Stimulated activated CD4-positive, alpha-beta T cell treated with anti-CD3 and anti-CD28 coated beads, TNF-alpha, amount 100 ng/mL, for 1 hour (primary cell): Measurements from ENCODE around the gene YIPF7.
A peak's percentile ranks its signal among the peaks of the same experiment; 100 is the strongest.

Experiments used
- DNase-seq, 3 donors: peaks; one replicate each; pipeline ENCODE4 v3.0.0-alpha.2; 2020; ENCODE audit warnings: low read depth in 3 of 3, low spot score in 1 of 3

Gene YIPF7

DNA sequence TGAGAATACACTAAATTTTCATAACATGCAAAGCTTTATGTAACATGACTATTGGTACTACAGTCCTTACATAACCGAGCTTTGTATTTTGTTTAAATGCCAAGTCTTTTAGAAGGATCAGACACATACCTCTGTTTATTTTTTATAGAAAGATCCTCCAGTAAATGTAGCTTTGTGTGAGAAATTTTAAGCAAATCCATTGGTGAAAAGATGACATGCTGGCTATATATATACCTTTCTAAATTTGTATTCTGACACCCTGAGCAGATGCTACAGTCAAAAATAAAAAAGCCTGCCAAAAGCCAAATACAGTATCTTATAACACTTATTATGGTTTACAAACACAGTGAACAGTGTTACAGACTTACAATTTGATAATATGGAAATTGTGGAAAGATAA, at the start of gene YIPF7:
Gene YIPF7 (minus strand): TSS at position 201 of the 400 bp plus-strand sequence. CDS start 1,525 bp downstream, outside the sequence.
- DNase-seq = no peak

DNA sequence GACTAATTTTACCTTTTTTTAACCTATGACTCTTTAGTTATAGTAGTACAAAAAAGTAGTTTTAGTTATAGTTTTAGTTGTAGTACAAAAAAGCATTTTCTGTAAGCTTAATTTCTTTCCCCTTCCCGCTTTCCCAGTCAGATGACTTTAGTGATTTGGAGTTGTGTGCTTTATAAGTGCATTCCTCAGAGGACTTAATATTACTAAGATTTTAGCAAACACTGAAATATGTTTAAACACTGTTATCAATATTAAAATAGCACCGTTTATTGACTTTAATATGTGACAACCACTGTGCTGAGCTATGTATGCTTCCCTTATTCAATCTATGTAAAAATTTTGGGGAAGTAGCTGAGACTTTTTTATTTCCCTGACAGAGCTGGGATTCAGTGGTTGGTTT, 49.6 kb upstream of the YIPF7 start:
- no peak for DNase-seq

DNA sequence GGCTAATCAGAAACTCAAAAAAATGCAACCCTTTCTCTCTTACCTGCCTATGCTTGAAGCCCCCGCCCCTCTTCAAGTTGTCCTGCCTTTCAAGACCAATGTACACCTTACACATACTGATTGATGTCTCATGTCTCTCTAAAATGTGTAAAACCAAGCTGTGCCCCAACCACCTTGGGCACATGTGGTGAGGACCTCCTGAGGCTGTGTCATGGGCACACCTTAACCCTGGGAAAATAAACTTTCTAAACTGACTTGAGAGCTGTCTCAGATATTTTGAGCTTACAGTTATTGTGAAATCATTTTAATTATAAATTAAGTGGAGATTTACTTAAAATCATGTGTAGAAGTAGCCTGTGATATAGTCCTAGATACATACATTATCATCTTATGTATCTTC, 49.0 kb upstream of the YIPF7 start:
- no peak for DNase-seq

DNA sequence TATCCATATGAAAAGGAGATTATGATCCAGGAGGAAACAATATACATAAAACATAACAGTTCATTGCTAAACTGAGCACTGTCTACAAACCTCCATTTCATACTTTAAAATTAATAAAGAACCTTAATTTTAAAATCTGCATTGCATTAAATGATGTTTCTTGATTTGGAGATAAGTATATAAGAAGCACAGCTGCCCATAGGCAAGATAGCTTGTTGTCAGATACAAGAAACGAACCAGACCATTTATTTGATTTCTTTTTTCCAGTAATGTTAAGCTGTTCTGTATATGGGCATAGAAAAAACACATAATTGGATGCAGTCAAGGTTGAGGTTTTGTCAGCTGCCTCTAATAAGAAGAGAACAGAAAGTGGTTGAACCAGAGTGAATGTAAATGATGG, 33.2 kb upstream of the YIPF7 start:
- DNase-seq = no peak

DNA sequence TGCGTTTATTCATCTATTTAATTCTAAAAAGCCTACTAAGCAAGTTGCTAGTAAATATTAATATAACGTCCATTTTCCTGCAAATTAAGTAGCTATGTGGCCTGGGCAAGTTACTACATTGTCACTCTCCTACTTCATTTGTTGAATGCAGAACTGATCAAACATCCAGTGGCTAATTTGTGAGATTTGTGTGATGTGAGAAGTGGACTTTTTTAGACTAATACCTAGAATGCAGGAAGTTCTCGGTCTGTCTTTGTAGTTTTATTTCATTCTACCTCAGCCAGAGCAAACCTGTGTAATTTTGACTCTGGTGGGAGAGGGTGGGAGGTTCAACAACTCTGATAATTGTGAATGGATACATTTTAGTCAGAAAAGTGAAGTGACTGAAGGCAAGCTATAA, 27.6 kb upstream of the YIPF7 start:
- DNase-seq = no peak

DNA sequence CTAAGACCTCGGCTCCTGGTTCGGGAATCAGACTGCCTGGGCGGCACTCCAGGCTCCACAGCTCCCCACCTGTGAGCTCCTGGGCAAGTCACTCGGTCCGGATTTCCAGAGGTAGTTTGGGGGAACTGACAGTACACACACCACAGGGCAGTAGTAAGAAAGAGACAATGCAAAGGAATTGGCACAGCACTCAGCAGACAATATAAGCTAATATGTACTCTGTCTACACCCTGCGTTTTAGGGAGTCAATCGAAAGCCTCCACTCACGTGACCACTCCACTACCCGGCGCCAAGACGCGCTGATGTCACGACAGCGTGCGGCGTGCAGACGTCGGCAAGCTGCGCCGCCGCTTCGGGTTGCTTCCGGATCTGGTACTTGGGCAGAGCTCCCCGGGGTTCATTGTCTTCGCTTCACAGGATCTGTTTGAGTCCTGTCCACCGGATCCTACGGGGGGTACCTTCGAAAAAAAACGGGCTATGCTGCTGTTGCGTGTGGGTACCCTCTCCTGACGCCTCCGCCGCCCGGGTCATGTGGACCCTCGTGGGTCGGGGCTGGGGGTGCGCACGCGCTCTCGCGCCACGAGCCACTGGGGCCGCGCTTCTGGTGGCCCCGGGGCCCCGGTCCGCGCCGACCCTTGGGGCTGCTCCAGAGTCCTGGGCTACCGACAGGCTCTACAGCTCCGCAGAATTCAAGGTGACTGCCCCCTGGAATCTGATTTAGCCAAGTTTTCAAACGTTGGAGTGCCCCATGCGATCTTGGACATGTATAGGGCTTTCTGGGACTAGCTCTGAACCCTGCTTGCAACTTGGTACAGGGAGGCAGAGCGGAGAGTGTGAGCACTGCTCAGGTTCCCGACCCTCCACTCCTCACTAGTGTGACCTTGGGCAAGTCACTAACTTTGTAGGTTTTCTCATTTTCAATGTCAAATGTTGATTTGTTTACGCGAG, 26.9 kb upstream of the YIPF7 start, which contains the start of gene GUF1:
Gene GUF1 (plus strand): TSS at position 327 of the 948 bp plus-strand sequence. CDS start 203 bp downstream, at position 530.
- DNase-seq = peak; percentile 59 to 73 (median 70)

DNA sequence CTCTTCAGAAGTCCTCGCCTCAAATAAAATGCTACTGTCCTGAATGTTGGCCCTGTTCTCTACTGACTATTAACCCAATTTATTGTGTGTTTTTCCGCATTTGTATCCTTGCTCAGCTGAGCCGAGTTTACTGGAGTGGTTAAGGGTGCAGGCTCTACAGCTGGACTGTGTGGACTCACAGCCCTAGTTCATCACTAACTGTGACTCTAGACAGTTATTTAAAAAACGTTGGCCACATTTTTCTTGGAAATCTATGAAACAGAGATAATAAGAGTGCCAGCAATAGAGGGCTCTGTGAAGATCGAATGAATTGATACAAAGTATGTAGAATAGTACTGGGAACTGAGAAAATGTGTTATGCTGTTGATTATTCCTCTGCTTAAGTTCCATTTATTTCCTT, 23.9 kb upstream of the YIPF7 start:
- no peak for DNase-seq

DNA sequence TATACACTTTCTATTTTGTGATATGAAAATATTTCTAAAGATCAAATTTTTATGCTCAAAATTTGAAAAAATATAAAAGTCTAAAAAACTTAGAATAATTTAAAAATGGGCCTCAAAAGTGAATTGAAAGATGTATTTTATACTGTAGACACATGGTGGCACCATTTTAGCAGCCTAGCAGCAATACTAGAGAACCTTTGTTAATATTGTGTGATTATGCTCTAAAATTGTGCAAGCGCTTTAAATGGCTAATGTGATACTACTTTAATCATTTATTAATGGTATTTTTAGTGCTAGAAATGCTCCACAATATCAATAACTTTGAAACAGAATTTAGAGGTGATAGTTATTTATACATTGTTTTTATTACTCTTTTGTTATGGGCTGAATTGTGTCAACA, 23.0 kb upstream of the YIPF7 start:
- DNase-seq = no peak

DNA sequence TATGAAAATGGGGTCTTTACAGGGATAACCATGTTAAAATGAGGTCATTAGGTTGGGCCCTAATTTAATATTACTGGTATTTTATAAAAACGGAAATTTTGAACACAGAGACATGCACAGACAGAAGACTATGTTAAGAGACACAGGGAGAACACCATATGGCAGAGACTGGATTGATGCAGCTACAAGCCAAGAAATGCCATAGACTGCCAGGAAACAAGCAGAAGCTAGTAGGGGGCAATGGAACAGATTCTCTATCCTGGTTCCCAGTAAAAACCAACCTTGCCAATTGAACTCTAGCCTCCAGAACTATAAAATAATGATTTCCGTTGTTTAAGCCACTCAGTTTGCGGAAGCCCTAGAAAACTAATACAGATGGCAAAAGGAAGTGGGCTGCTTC, 20.2 kb upstream of the YIPF7 start:
- no peak for DNase-seq

DNA sequence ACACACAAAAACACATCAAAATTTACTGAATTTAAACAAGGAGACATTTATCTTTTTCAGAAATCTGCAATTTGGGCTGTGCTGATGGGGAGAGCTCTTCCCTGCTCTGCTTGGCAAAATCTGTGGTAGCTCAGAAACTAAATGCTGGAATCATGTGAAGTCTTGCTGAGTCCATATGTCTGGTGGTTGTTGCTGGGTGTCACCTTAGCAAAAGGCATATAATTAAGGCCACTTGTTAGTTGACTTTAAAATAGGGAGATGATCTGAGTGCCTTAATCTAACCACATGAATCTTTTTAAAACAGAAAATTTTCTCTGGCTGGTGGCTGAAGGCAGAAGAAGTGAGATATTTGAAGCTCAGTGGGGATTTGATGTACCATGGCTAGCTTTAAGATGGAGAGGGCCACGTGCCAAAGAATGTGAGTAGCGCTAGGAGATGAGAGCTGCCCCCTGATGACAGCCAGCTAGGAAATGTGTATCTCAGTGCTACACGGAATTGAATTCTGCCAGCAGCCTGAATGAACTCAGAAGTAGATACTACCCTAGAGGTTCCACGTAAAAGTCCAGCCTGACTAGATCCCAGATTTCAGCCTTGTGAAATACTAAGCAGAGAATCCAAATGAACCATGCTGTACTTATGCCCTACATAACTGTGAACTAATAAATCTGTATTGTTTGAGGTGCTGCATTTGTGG, 19.2 kb upstream of the YIPF7 start:
- no peak for DNase-seq

DNA sequence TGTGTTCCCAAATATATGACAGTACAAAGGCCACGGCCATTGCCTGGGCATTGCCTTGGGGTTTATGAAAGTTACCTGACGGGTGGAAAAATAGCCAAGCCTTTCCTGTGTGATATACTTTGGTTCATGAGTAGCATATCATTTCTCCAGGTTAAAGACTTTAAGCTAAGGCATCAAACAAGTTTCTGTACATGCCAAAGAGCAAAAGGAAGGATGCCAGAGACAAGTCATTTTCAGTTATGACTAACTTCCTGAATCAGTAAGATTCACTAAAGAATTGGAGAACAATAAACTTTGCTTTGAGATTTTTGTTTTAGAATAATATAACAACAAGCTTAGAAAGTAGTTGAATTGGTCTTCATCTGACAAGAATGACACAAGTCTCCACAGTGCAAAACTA, 17.1 kb upstream of the YIPF7 start:
- DNase-seq = no peak

DNA sequence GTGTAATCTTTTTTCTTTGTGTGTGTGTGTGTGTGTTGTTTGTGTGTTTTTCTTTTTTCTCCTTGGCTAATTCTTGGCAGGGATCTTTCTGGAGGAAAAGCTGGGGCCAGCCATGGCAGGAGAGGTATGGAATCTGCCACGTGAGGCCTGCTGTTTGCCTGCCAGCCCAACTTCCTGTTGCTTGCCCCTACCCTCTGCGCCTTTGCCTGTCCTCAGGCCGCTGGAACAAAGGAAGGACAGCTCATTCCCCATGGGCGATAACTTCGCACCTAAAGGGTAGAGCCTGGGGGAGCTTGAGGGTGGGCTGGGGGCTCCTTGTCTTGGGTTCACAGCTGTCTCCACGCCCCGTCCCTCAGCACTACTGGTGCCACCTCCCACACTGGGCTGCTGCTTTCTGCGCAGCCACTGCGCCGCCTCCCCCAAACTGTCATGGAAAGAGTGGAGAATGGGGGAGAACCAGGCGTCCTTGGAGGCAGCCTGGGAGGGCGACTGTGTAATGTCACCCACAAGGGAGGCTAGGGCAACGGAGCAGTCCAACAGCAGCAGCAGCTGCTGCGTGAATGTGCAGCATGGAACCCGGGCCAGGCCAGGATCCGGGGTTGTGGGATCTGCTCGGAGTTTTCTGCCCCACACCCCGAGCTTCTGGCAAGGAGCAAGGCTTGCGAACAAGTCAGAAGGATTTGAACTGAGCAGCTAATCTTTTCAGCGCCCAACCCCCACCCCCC, 12.3 kb upstream of the YIPF7 start:
- DNase-seq = no peak

DNA sequence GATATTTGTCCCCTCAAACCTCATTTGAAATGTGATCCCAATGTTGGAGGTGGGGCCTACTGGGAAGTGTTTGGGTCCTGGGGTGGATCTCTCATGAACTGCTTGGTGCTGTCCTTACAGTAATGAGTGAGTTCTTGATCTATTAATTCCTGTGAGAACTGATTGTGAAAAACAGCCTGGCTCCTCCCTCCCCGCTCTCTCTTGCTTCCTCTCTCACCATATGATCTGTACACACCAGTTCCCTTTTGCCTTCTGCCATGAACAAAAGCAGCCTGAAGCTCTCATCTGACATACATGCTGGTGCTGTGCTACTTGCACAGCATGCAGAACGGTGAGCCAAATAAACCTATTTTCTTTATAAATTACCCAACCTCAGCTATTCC, 11.2 kb upstream of the YIPF7 start:
- DNase-seq = no peak

DNA sequence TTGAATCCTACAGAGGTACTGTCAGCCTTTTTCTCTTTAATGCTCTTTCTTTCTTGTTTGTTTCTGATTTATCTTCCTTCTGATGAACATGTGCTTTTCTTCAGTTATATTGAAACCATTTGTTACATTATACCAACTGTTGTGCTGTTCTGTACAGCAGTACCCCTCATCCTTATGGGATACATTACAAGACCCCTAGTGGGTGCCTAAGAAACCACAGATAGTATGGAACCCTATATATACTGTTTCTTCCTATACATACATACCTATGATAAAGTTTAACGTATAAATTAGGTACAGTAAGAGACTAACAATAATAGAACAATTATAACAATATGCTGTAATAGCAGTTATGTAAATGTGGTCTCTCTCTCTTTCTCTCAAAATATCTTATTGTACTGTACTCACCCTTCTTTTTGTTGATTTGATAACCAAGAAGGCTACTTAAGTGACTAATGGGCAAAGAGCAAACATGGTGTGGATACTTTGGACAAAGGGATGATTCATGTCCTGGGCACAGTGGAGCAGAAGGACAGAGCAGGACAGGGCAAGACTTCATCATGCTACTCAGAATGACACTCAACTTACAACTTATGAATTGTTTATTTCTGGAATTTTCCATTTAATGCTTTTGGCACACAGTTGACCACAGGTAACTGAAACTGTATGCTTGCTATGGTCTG, 10.7 kb upstream of the YIPF7 start:
- DNase-seq = no peak

DNA sequence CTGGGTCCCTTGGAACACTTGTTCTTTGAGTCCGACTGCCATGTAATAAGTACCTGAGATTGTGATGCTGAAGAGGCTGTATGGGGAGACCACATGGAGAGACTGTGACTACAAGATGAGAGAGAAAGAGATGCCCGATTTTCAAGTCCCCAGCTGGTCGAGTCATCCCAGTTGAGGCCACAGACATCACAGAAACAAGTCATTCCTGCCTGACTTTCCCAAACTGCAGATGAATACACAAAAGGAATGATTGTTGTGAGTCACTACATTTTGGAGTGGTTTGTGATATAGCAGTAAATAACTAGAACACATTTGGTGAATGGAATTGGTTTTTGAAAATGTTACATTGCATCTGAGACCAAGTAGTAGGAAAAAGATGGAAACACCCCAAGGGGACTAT, 9.0 kb upstream of the YIPF7 start:
- no peak for DNase-seq

DNA sequence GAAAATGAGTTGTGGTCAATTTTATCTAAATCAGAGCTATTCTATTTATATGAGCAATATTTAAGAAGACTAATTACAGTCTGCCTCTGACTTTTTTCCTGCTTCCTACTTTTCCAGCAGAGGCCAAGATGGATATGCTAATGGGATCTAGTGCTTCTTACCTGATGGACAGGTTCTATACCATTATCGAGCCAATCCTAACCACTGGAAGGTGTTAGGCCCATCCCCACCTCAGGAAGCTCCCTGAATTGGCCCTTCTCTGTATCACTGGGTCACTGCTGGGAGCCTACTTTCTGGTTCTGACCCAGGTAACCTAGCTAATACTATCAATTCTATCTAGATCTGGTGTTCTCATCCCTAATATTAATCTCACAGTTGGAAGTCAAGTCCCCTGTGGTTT, 577 bp upstream of the YIPF7 start:
- DNase-seq = no peak

DNA sequence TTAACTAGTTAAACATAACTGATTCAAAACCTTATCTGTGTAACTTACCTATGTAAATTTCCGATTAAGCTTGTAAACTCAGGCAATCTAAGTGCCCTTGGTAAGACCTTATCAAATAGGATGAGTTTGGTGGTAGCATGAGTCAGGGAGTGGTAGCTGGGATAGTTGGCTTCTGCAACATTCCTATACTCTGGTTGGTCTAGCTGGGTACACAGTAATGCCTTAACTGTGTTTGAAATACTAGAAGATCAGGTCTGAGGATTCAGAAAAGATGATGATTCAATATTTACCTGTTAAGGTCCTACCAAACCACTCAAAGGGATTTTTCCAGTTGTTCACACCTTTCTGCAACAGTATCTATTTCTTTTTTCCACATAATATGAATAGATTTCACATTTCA, 5.3 kb downstream of the YIPF7 start:
- no peak for DNase-seq

DNA sequence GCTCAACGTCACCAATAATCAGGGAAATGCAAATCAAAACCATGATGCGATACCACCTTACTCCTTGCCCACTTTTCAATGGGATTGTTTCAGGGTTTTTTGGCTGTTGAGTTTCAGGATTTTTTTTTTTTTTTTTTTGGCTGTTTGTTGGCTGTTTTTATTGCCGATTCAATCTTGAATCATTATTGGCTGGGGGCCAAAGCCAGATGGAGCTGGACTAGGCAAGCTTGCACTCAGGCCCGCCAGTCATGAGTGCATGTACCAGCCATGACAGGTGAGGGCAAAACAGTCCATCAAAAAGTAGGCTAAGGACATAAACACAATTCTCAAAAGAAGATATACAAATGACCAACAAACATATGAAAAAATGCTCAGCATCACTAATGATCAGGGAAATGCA, 13.3 kb downstream of the YIPF7 start:
- DNase-seq = no peak

DNA sequence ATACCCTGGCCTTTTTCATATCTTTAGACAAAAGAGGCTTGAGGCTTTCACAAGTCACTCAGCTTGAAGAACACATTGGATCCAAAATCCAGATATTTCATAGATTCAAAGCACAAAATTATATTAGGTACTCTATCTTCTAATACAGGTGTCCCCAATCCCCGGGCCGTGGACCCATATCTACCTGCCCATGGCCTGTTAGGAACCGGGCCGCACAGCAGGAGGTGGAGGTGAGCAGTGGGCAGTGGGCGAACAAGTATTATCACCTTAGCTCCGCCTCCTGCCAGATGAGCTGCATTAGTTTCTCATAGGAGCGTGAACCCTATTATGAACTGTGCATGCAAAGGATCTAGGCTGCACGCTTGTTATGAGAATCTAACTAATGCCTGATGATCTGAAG, 18.7 kb downstream of the YIPF7 start:
- no peak for DNase-seq

DNA sequence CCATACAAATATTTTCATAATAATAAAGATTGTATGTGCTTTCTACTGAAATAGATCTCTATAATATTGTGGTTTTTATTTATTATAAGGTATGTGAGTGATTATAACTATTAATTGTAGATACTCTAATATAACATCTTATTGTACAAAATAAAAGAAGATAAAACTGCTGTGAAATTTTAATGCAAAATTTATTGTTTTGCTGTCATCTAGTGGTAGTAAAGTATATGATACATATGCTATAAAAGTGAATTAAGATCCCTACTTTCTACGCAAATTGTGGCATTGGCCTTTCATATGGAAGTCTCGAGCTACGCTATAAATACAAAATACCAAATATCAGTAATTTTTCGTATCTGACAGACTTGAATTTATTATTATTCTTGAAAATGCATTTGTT, 19.3 kb downstream of the YIPF7 start:
- no peak for DNase-seq

DNA sequence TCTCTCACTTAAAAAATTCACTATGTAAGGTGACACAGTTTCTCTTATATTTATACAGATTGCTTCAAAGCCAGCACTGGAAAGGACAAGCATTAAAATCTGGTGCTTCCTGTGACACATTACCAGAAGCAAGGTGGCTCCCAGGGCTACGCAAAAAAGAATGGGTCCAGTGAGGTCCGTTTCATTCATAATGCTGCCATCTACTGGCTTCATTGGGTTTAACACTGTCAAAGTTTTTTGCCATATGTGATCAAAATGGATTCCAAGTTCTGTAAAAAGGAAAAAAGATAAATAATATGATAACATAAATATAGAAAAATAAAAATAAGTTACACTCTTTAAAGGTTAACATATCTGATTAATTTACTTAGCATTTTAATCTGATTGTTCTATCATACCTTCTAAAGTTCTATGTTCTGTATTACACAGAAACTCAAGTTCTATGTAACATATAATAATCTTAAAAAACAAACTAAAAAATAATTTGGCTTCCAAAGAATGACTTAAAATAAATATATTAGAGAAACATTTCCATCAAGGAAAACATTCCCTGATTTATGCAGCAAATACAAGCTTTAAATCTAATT, 22.1 kb downstream of the YIPF7 start:
- DNase-seq = no peak
